H9 (cell line): ENCODE measurements around the gene TMEM201. TPM values are rescaled to one million over a fixed set of nuclear protein-coding genes. Genes with fewer than 3 reads are reported as not detected.
A peak's percentile ranks its signal among the peaks of the same experiment; 100 is the strongest.

Source experiments
- DNase-seq: peaks from one replicate; pipeline ENCODE4 v3.0.0-alpha.2; 2017
- H2AFZ ChIP-seq: one replicate; pipeline ENCODE4 v1.6.1; 2013; ENCODE audit warnings: mild to moderate bottlenecking, low read length, control low read depth, moderate library complexity
- H2AK5ac ChIP-seq: 2 replicates; pipeline ENCODE4 v1.6.1; 2013; ENCODE audit warnings: low read length, control low read depth, mixed read lengths; ENCODE audit not compliant: insufficient read length
- H2BK120ac ChIP-seq: one replicate; pipeline ENCODE4 v1.6.1; 2013; ENCODE audit warnings: low read depth, mild to moderate bottlenecking, low read length, control low read depth, inconsistent platforms; ENCODE audit not compliant: poor library complexity, severe bottlenecking
- H2BK12ac ChIP-seq: 2 replicates; pipeline ENCODE4 v1.6.1; 2013; ENCODE audit warnings: low read length, control low read depth, mixed read lengths, low read depth; ENCODE audit not compliant: insufficient read length
- H2BK15ac ChIP-seq: 2 replicates; pipeline ENCODE4 v1.6.1; 2013; ENCODE audit warnings: low read depth, low read length, control low read depth
- H2BK20ac ChIP-seq: one replicate; pipeline ENCODE4 v1.6.1; 2013; ENCODE audit warnings: low read depth, mild to moderate bottlenecking, low read length, control low read depth, inconsistent platforms; ENCODE audit not compliant: poor library complexity, severe bottlenecking
- H2BK5ac ChIP-seq: 2 replicates; pipeline ENCODE4 v1.6.1; 2013; ENCODE audit warnings: low read length, control low read depth, mixed read lengths; ENCODE audit not compliant: insufficient read length
- H3K14ac ChIP-seq: 2 replicates; pipeline ENCODE4 v1.6.1; 2013; ENCODE audit warnings: low read length, control low read depth; ENCODE audit not compliant: insufficient read depth
- H3K18ac ChIP-seq: 2 replicates; pipeline ENCODE4 v1.6.1; 2013; ENCODE audit warnings: low read depth, mild to moderate bottlenecking, mixed read lengths, low read length, control low read depth; ENCODE audit not compliant: insufficient read length
- H3K23ac ChIP-seq: 2 replicates; pipeline ENCODE4 v1.6.1; 2013; ENCODE audit warnings: low read length, control low read depth, mixed read lengths, low read depth; ENCODE audit not compliant: insufficient read length
- H3K23me2 ChIP-seq: 2 replicates; pipeline ENCODE4 v1.6.1; 2013; ENCODE audit warnings: low read depth, mild to moderate bottlenecking, mixed read lengths, low read length, control low read depth; ENCODE audit not compliant: insufficient read length, poor library complexity, severe bottlenecking
- H3K27ac ChIP-seq: 2 replicates; pipeline ENCODE4 v1.5.1; 2013; ENCODE audit warnings: low read length, control low read depth, mixed read lengths, low read depth; ENCODE audit not compliant: insufficient read length
- H3K27me3 ChIP-seq: 2 replicates; pipeline ENCODE4 v1.6.1; 2013; ENCODE audit warnings: low read length, control low read depth, inconsistent platforms; ENCODE audit not compliant: insufficient read depth
- H3K4ac ChIP-seq: 2 replicates; pipeline ENCODE4 v1.6.1; 2013; ENCODE audit warnings: low read depth, mild to moderate bottlenecking, control low read depth, inconsistent platforms, low read length, moderate library complexity
- H3K4me1 ChIP-seq: 2 replicates; pipeline ENCODE4 v1.6.1; 2013; ENCODE audit warnings: low read length, control low read depth, inconsistent platforms; ENCODE audit not compliant: insufficient read depth
- H3K4me2 ChIP-seq: 2 replicates; pipeline ENCODE4 v1.6.1; 2013; ENCODE audit warnings: low read length, control low read depth, mixed read lengths; ENCODE audit not compliant: insufficient read length, insufficient read depth
- H3K56ac ChIP-seq: 2 replicates; pipeline ENCODE4 v1.6.1; 2013; ENCODE audit warnings: low read depth, mild to moderate bottlenecking, mixed read lengths, low read length, control low read depth; ENCODE audit not compliant: insufficient read length
- H3K79me1 ChIP-seq: 2 replicates; pipeline ENCODE4 v1.6.1; 2013; ENCODE audit warnings: low read depth, mild to moderate bottlenecking, moderate library complexity, low read length, control low read depth, inconsistent platforms; ENCODE audit not compliant: insufficient read depth, poor library complexity, severe bottlenecking
- H3K79me2 ChIP-seq: 2 replicates; pipeline ENCODE4 v1.6.1; 2013; ENCODE audit warnings: low read length, control low read depth, inconsistent platforms; ENCODE audit not compliant: insufficient read depth
- H3K9ac ChIP-seq: 2 replicates; pipeline ENCODE4 v1.6.1; 2013; ENCODE audit warnings: low read length, control low read depth, mixed read lengths; ENCODE audit not compliant: insufficient read length; ENCODE audit errors: extremely low read depth
- H3K9me3 ChIP-seq: one replicate; pipeline ENCODE4 v1.6.1; 2013; ENCODE audit warnings: low read depth, low read length, inconsistent platforms; ENCODE audit not compliant: control insufficient read depth
- H3T11ph ChIP-seq: one replicate; pipeline ENCODE4 v1.6.1; 2013; ENCODE audit warnings: mild to moderate bottlenecking, low read length, control low read depth, inconsistent platforms
- H4K20me1 ChIP-seq: one replicate; pipeline ENCODE4 v1.6.1; 2013; ENCODE audit not compliant: control insufficient read depth, insufficient read length, insufficient read depth
- H4K5ac ChIP-seq: 2 replicates; pipeline ENCODE4 v1.6.1; 2013; ENCODE audit warnings: low read depth, mild to moderate bottlenecking, mixed read lengths, low read length, control low read depth; ENCODE audit not compliant: insufficient read length
- H4K8ac ChIP-seq: replicated peaks from 2 replicates; pipeline ENCODE4 v1.6.1; 2013; ENCODE audit warnings: low read length, control low read depth, mixed read lengths, low read depth; ENCODE audit not compliant: insufficient read length
- H4K91ac ChIP-seq: 2 replicates; pipeline ENCODE4 v1.6.1; 2013; ENCODE audit warnings: low read depth, mild to moderate bottlenecking, moderate library complexity, mixed read lengths, low read length, control low read depth; ENCODE audit not compliant: insufficient read length
- H3K27ac Mint-ChIP-seq, 3 experiments: 2 replicates in 2 of 3; 3 replicates in 1 of 3; pipeline ENCODE4 v1.8.0; 2020 to 2021; ENCODE audit warnings: mixed read lengths in 3 of 3, mild to moderate bottlenecking in 1 of 3, moderate library complexity in 1 of 3
- H3K27me3 Mint-ChIP-seq: 2 replicates; pipeline ENCODE4 v1.8.0; 2021; ENCODE audit warnings: low read depth, mild to moderate bottlenecking, moderate library complexity, mixed read lengths
- H3K36me3 Mint-ChIP-seq, 3 experiments: 2 replicates in 2 of 3; 3 replicates in 1 of 3; pipeline ENCODE4 v1.8.0; 2020 to 2021; ENCODE audit warnings: low read depth in 3 of 3, mixed read lengths in 3 of 3; ENCODE audit not compliant: insufficient read depth in 1 of 3
- H3K4me1 Mint-ChIP-seq, 2 experiments: 2 replicates each; pipeline ENCODE4 v1.8.0; 2020; ENCODE audit warnings: mixed read lengths in 2 of 2
- H3K4me3 Mint-ChIP-seq, 2 experiments: 2 replicates in 1 of 2; 3 replicates in 1 of 2; pipeline ENCODE4 v1.8.0; 2020 to 2021; ENCODE audit warnings: mild to moderate bottlenecking in 2 of 2, mixed read lengths in 2 of 2, moderate library complexity in 1 of 2
- H3K9me3 Mint-ChIP-seq, 2 experiments: 2 replicates in 1 of 2; 3 replicates in 1 of 2; pipeline ENCODE4 v1.8.0; 2020; ENCODE audit warnings: mild to moderate bottlenecking in 2 of 2, mixed read lengths in 2 of 2, moderate library complexity in 1 of 2
- CTCF ChIP-seq: fragments of 200-600 bp; sonication (generic); conservative IDR thresholded peaks from 3 replicates; pipeline ENCODE4 v1.8.0; 2021; ENCODE audit warnings: antibody characterized with exemption, mild to moderate bottlenecking
- WGBS: extraction: QIAGEN DNeasy Blood & Tissue Kit; methylation state at CpG from one replicate; pipeline ENCODE4 v1.1.7; 2013; ENCODE audit warnings: missing lambda C conversion rate, low lambda C conversion rate, mixed read lengths; ENCODE audit not compliant: insufficient read length; ENCODE audit errors: extremely low coverage; 5-methylcytosine and 5-hydroxymethylcytosine counted together
- total RNA-seq: library from RNA; stranded (reverse); gene quantifications from 2 replicates; pipeline ENCODE4 v1.2.1, GENCODE V29; 2021

The TMEM201 gene
- total RNA-seq, 1 experiment from 2014 or later: 31.0 TPM

DNA sequence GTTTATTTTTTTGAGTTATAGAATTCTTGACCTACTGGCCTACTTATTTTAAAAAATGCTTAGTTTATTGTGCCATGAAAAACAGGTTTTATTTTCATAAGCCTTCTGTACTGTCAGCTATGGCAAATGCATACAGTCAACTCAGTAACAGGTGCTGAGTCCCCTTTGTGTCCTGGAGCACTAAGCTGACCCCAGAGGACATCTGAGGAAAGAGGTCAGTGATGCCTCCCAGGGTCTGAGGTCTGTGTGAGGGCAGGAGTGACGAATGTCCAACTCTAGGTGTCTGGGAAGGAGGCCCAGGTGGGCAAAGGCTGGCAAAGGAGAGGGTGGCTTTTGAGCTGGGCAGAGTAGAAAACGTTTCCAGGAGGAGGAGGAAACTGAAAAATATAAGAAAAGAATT is 7.8 kb upstream of the TMEM201 start:
- no peak overlapping the region for H3K4me2 ChIP-seq
- Mint-ChIP-seq H3K36me3 (peaks cover 25 to 53% (median 53%) of the 10 kb centered on the region in 3 experiments), H3K4me3 (no peak overlapping the region), H3K27ac (0 out of 7 replicates have a peak overlapping the region, but pooled peaks of 1 of the 3 experiments have one; percentile 54), H3K27me3 (no peaks in the 10 kb centered on the region), H3K4me1 (no peaks in the 10 kb centered on the region), H3K9me3 (no peaks in the 10 kb centered on the region)
- H3T11ph ChIP-seq: no peak overlapping the region
- no peak overlapping the region for H3K18ac ChIP-seq
- no peak overlapping the region for H2BK120ac ChIP-seq
- H3K79me2 ChIP-seq: no peaks in the 10 kb centered on the region
- H3K79me1 ChIP-seq: peaks cover 2% of the 10 kb centered on the region
- H3K27ac ChIP-seq: no peak overlapping the region
- no peak overlapping the region for H2BK15ac ChIP-seq
- H4K20me1 ChIP-seq: no peaks in the 10 kb centered on the region
- H2BK5ac ChIP-seq: no peak overlapping the region
- no peak overlapping the region for H3K23ac ChIP-seq
- no peak overlapping the region for H3K14ac ChIP-seq
- H2AK5ac ChIP-seq: no peak overlapping the region
- H4K5ac ChIP-seq: no peak overlapping the region
- H3K9me3 ChIP-seq: no peaks in the 10 kb centered on the region
- no peak overlapping the region for H4K8ac ChIP-seq
- no peaks in the 10 kb centered on the region for H3K4me1 ChIP-seq
- no peak overlapping the region for H4K91ac ChIP-seq
- H3K4ac ChIP-seq: no peak overlapping the region
- no peak overlapping the region for H3K56ac ChIP-seq
- H3K27me3 ChIP-seq: no peaks in the 10 kb centered on the region
- H3K23me2 ChIP-seq: no peaks in the 10 kb centered on the region
- no peak overlapping the region for H3K9ac ChIP-seq
- no peak overlapping the region for H2BK12ac ChIP-seq
- H2AFZ ChIP-seq: no peak overlapping the region
- WGBS: no CpG with 5 or more reads among the region's 2 CpGs
- TF ChIP-seq CTCF: no peak
- no peak for DNase-seq
- no peak overlapping the region for H2BK20ac ChIP-seq
